ENCODE measurements around the gene TGIF1. TPM values are rescaled to one million over a fixed set of nuclear protein-coding genes. Genes with fewer than 3 reads are reported as not detected.
"Not testable (repeated sequence)": the region's sequence is repeated elsewhere in the genome, so short reads cannot be mapped to it uniquely, and the experiment has no call there.

TGIF1 gene
- total RNA-seq, 1 experiment from 2014 or later, result 279 TPM

GRCh38 chr18:3453540-3454364, 3.8 kb downstream of the TGIF1 start:
- in situ Hi-C loops (cut with HindIII; ENCODE audit: low sequenced_read_pairs), result no loop called here

GRCh38 chr18:3454365-3455089, 4.6 kb downstream of the TGIF1 start:
- in situ Hi-C loops (cut with HindIII; ENCODE audit: low sequenced_read_pairs), result no loop called here
- DNase-seq (ENCODE audit: low spot score), result peak; percentile 47

More at GRCh38 chr18:3453540-3454364, 3.8 kb downstream of the TGIF1 start:
- no peak for DNase-seq (ENCODE audit: low spot score)

GRCh38 chr18:3455090-3455635, 5.2 kb downstream of the TGIF1 start:
- DNase-seq (ENCODE audit: low spot score), result no peak
- in situ Hi-C loops (cut with HindIII; ENCODE audit: low sequenced_read_pairs), result no loop called here

- in situ Hi-C loops (cut with HindIII; ENCODE audit: low sequenced_read_pairs), result no loop called here
- no peak for DNase-seq (ENCODE audit: low spot score)
These were observed 6.1 kb downstream of the TGIF1 start for GRCh38 chr18:3455907-3456685.

GRCh38 chr18:3456686-3457069, 6.7 kb downstream of the TGIF1 start:
- in situ Hi-C loops (cut with HindIII; ENCODE audit: low sequenced_read_pairs), result no loop called here
- DNase-seq (ENCODE audit: low spot score), result no peak

GRCh38 chr18:3457261-3457724, 7.3 kb downstream of the TGIF1 start:
- in situ Hi-C loops (cut with HindIII; ENCODE audit: low sequenced_read_pairs), result no loop called here
- no peak for DNase-seq (ENCODE audit: low spot score)

GRCh38 chr18:3458378-3458777, 8.4 kb downstream of the TGIF1 start:
- in situ Hi-C loops (cut with HindIII; ENCODE audit: low sequenced_read_pairs), result no loop called here
- DNase-seq (ENCODE audit: low spot score), result no peak

GRCh38 chr18:3458952-3459853, 9.2 kb downstream of the TGIF1 start:
- DNase-seq (ENCODE audit: low spot score), result no peak
- in situ Hi-C loops (cut with HindIII; ENCODE audit: low sequenced_read_pairs), result no loop called here

GRCh38 chr18:3460823-3461398, 10.9 kb downstream of the TGIF1 start:
- no peak for DNase-seq (ENCODE audit: low spot score)
- in situ Hi-C loops (cut with HindIII; ENCODE audit: low sequenced_read_pairs), result no loop called here

- in situ Hi-C loops (cut with HindIII; ENCODE audit: low sequenced_read_pairs), result no loop called here
- no peak for DNase-seq (ENCODE audit: low spot score)
These were observed 11.7 kb downstream of the TGIF1 start for GRCh38 chr18:3461704-3462103.

GRCh38 chr18:3463051-3463450, 13.1 kb downstream of the TGIF1 start:
- in situ Hi-C loops (cut with HindIII; ENCODE audit: low sequenced_read_pairs), result no loop called here
- DNase-seq (ENCODE audit: low spot score), result no peak

GRCh38 chr18:3466045-3466444, 16.1 kb downstream of the TGIF1 start:
- in situ Hi-C loops (cut with HindIII; ENCODE audit: low sequenced_read_pairs), result no loop called here
- no peak for DNase-seq (ENCODE audit: low spot score)

- no peak for DNase-seq (ENCODE audit: low spot score)
- in situ Hi-C loops (cut with HindIII; ENCODE audit: low sequenced_read_pairs), result no loop called here
These were observed 16.9 kb downstream of the TGIF1 start for GRCh38 chr18:3466872-3467271.

GRCh38 chr18:3468066-3468705, 18.2 kb downstream of the TGIF1 start:
- in situ Hi-C loops (cut with HindIII; ENCODE audit: low sequenced_read_pairs), result no loop called here
- DNase-seq (ENCODE audit: low spot score), result no peak

GRCh38 chr18:3468833-3469232, 18.9 kb downstream of the TGIF1 start:
- no peak for DNase-seq (ENCODE audit: low spot score)
- in situ Hi-C loops (cut with HindIII; ENCODE audit: low sequenced_read_pairs), result no loop called here

GRCh38 chr18:3471141-3471648, 21.2 kb downstream of the TGIF1 start:
- in situ Hi-C loops (cut with HindIII; ENCODE audit: low sequenced_read_pairs), result no loop called here
- no peak for DNase-seq (ENCODE audit: low spot score)

- in situ Hi-C loops (cut with HindIII; ENCODE audit: low sequenced_read_pairs); DNase-seq (ENCODE audit: low spot score): not testable (repeated sequence)
These were observed 22.1 kb downstream of the TGIF1 start for GRCh38 chr18:3472121-3472520.

Measured in G401 (cell line).